MM.1S (cell line): Measurements from ENCODE around the gene CHDH.

Source experiments
- EZH2 ChIP-seq: fragments of 300-600 bp; sonication (generic); optimal IDR thresholded peaks from 2 replicates; pipeline ENCODE3; 2017; ENCODE audit warnings: low read depth, mild to moderate bottlenecking, antibody characterized with exemption, low read length, mixed read lengths
- TF ChIP-seq, protein P1 (sequence below): fragments of 300-600 bp; sonication (generic); IDR thresholded peaks from 2 replicates; pipeline ENCODE4 v1.5.1; 2016; ENCODE audit warnings: antibody characterized with exemption, low read length, mixed read lengths

DNA sequence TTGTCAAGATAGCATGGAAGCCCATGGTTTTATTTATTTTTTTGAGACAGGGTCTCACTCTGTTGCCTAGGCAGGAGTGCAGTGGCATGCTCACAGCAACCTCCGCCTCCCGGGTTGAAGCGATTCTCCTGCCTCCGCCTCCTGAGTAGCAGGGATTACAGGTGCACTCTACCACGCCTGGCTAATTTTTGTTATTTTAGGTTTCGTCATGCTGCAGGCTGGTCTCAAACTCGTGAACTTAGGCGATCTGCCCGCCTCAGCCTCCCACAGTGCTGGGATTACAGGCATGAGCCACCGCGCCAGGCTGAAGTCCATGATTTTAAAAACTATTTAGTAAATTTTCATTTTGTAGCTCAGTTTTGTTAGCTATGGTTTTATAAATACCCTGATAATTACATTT is 38.4 kb upstream of the CHDH start:
- TF ChIP-seq, protein P1, sequence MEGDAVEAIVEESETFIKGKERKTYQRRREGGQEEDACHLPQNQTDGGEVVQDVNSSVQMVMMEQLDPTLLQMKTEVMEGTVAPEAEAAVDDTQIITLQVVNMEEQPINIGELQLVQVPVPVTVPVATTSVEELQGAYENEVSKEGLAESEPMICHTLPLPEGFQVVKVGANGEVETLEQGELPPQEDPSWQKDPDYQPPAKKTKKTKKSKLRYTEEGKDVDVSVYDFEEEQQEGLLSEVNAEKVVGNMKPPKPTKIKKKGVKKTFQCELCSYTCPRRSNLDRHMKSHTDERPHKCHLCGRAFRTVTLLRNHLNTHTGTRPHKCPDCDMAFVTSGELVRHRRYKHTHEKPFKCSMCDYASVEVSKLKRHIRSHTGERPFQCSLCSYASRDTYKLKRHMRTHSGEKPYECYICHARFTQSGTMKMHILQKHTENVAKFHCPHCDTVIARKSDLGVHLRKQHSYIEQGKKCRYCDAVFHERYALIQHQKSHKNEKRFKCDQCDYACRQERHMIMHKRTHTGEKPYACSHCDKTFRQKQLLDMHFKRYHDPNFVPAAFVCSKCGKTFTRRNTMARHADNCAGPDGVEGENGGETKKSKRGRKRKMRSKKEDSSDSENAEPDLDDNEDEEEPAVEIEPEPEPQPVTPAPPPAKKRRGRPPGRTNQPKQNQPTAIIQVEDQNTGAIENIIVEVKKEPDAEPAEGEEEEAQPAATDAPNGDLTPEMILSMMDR: no peak
- no peak for TF ChIP-seq EZH2
